ENCODE measurements around the gene DLX1. TPM values are rescaled to one million over a fixed set of nuclear protein-coding genes. Genes with fewer than 3 reads are reported as not detected.
A peak's percentile ranks its signal among the peaks of the same experiment; 100 is the strongest.

Gene DLX1
- total RNA-seq, 1 donor: 1.8 TPM

GRCh38 chr2:172050479-172051125, 34.7 kb upstream of the DLX1 start:
- peaks cover 12% of the 10 kb centered on the region for H3K4me1 ChIP-seq (ENCODE audit: insufficient read depth, low read length)
- DNase-seq (ENCODE audit: insufficient read length, low spot score, missing footprints): no peak

GRCh38 chr2:172052000-172052983, 33.0 kb upstream of the DLX1 start:
- peak overlapping the region; percentile 66 for H2AFZ ChIP-seq (ENCODE audit: low read length)
- H3K9me3 ChIP-seq (ENCODE audit: low read depth, low read length): no peaks in the 10 kb centered on the region
- no peaks in the 10 kb centered on the region for H3K36me3 ChIP-seq (ENCODE audit: insufficient read depth, low read length)
- H3K4me1 ChIP-seq (ENCODE audit: insufficient read depth, low read length): peaks cover 9% of the 10 kb centered on the region
- DNase-seq (ENCODE audit: insufficient read length, low spot score, missing footprints): no peak
- no peak overlapping the region for H3K27ac ChIP-seq (ENCODE audit: low read depth, low read length)
- H3K4me2 ChIP-seq (ENCODE audit: insufficient read depth, low read length): peak overlapping the region; percentile 67
- peak overlapping the region; percentile 52 for H3K4me3 ChIP-seq (ENCODE audit: insufficient read depth, low read length)
- H3K27me3 ChIP-seq (ENCODE audit: insufficient read depth, low read length): no peaks in the 10 kb centered on the region
- H3K79me2 ChIP-seq (ENCODE audit: insufficient read depth, low read length): no peaks in the 10 kb centered on the region
- TF ChIP-seq CTCF (IDR thresholded peaks at IDR 0.05; ENCODE audit: extremely low read depth, low read depth, low read length): no peak
- no peaks in the 10 kb centered on the region for H4K20me1 ChIP-seq (ENCODE audit: insufficient read depth, low read length)

More at GRCh38 chr2:172050479-172051125, 34.7 kb upstream of the DLX1 start:
- TF ChIP-seq CTCF (IDR thresholded peaks at IDR 0.05; ENCODE audit: extremely low read depth, low read depth, low read length): no peak
- Histone ChIP-seq H4K20me1 (ENCODE audit: insufficient read depth, low read length) (no peaks in the 10 kb centered on the region), H2AFZ (ENCODE audit: low read length) (no peak overlapping the region), H3K4me3 (ENCODE audit: insufficient read depth, low read length) (no peak overlapping the region), H3K36me3 (ENCODE audit: insufficient read depth, low read length) (no peaks in the 10 kb centered on the region), H3K27me3 (ENCODE audit: insufficient read depth, low read length) (no peaks in the 10 kb centered on the region), H3K79me2 (ENCODE audit: insufficient read depth, low read length) (no peaks in the 10 kb centered on the region), H3K9me3 (ENCODE audit: low read depth, low read length) (no peaks in the 10 kb centered on the region), H3K4me2 (ENCODE audit: insufficient read depth, low read length) (no peak overlapping the region), H3K27ac (ENCODE audit: low read depth, low read length) (no peak overlapping the region)

- H3K4me3 ChIP-seq (ENCODE audit: insufficient read depth, low read length): no peak overlapping the region
- H3K36me3 ChIP-seq (ENCODE audit: insufficient read depth, low read length): no peaks in the 10 kb centered on the region
- H4K20me1 ChIP-seq (ENCODE audit: insufficient read depth, low read length): no peaks in the 10 kb centered on the region
- no peaks in the 10 kb centered on the region for H3K9me3 ChIP-seq (ENCODE audit: low read depth, low read length)
- no peak overlapping the region for H3K4me2 ChIP-seq (ENCODE audit: insufficient read depth, low read length)
- H3K79me2 ChIP-seq (ENCODE audit: insufficient read depth, low read length): no peaks in the 10 kb centered on the region
- H3K27ac ChIP-seq (ENCODE audit: low read depth, low read length): no peak overlapping the region
- no peak for TF ChIP-seq CTCF (IDR thresholded peaks at IDR 0.05; ENCODE audit: extremely low read depth, low read depth, low read length)
- no peak overlapping the region for H2AFZ ChIP-seq (ENCODE audit: low read length)
- DNase-seq (ENCODE audit: insufficient read length, low spot score, missing footprints): no peak
- H3K4me1 ChIP-seq (ENCODE audit: insufficient read depth, low read length): peaks cover 9% of the 10 kb centered on the region
- H3K27me3 ChIP-seq (ENCODE audit: insufficient read depth, low read length): no peaks in the 10 kb centered on the region
Observed at GRCh38 chr2:172053486-172053885, 31.8 kb upstream of the DLX1 start.

GRCh38 chr2:172056293-172056692, 29.0 kb upstream of the DLX1 start:
- Histone ChIP-seq H3K27me3 (ENCODE audit: insufficient read depth, low read length) (no peaks in the 10 kb centered on the region), H3K4me2 (ENCODE audit: insufficient read depth, low read length) (no peak overlapping the region), H3K79me2 (ENCODE audit: insufficient read depth, low read length) (no peaks in the 10 kb centered on the region), H3K4me3 (ENCODE audit: insufficient read depth, low read length) (no peak overlapping the region), H3K9me3 (ENCODE audit: low read depth, low read length) (no peaks in the 10 kb centered on the region), H3K4me1 (ENCODE audit: insufficient read depth, low read length) (peaks cover 9% of the 10 kb centered on the region), H4K20me1 (ENCODE audit: insufficient read depth, low read length) (no peaks in the 10 kb centered on the region), H2AFZ (ENCODE audit: low read length) (no peak overlapping the region), H3K27ac (ENCODE audit: low read depth, low read length) (no peak overlapping the region), H3K36me3 (ENCODE audit: insufficient read depth, low read length) (no peaks in the 10 kb centered on the region)
- no peak for DNase-seq (ENCODE audit: insufficient read length, low spot score, missing footprints)
- no peak for TF ChIP-seq CTCF (IDR thresholded peaks at IDR 0.05; ENCODE audit: extremely low read depth, low read depth, low read length)

All from osteoblast (primary cell).